ENCODE results near the gene APOBEC3A. TPM values are rescaled to one million over a fixed set of nuclear protein-coding genes. Genes with fewer than 3 reads are reported as not detected.
A peak's percentile ranks its signal among the peaks of the same experiment; 100 is the strongest.

APOBEC3A gene
- total and polyA plus RNA-seq, 2 of the 8 experiments (the other 6 are each of a cell fraction or from before 2014, with no cell fraction given), result not detected

GRCh38 chr22:38927033-38927781 lies 30.2 kb upstream of the APOBEC3A start:
- no peak overlapping the region for H2BK12ac ChIP-seq (ENCODE audit: low read depth, low read length)
- no peak overlapping the region for H3K9ac ChIP-seq (replicated peaks in 1 of 4; ENCODE audit: extremely low read depth in 1 of 4, low read depth in 3 of 4, low read length in 3 of 4)
- H2AFZ ChIP-seq (ENCODE audit: low read length), result peak overlapping the region; percentile 92
- peak overlapping the region; percentile 78; the same call in 1 of the 2 replicates for H3K18ac ChIP-seq (ENCODE audit: extremely low read depth, low read length)
- H3K56ac ChIP-seq (replicated peaks; ENCODE audit: insufficient read length, low read depth, low read length), result no peak overlapping the region
- no peak overlapping the region for H3K4ac ChIP-seq (replicated peaks; ENCODE audit: insufficient read length, low read depth, low read length)
- H3K27ac ChIP-seq (ENCODE audit: low read depth, low read length), result no peak overlapping the region
- DNase-seq (ENCODE audit: low read depth in 1 of 2, low spot score in 2 of 2), result peak; percentile 57 to 86
- ChIA-PET CTCF (ENCODE audit: partially characterized antibody) (interaction anchor here (0.5 to 3.0 kb wide), 25 partner anchors 8 to 264 kb away, joined by 3 to 15 read pairs (median 4); no protein-coding TSS in a partner anchor), POLR2A (ENCODE audit: partially characterized antibody) (no interaction called here)
- WGBS, 2 experiments (ENCODE audit: extremely low coverage in 1 of 2, insufficient coverage in 1 of 2, insufficient read length in 1 of 2, insufficient replicate concordance in 2 of 2, low coverage in 1 of 2, low lambda C conversion rate in 2 of 2, missing lambda C conversion rate in 1 of 2), result 21% methylated on average over 25 of the region's 39 CpGs; no CpG with 5 or more reads in 1 of the 2 experiments
- H3K79me2 ChIP-seq (ENCODE audit: control insufficient read depth in 1 of 2, insufficient read depth in 2 of 2, low read length in 2 of 2), result no peaks in the 10 kb centered on the region
- H3K4me2 ChIP-seq (ENCODE audit: insufficient read depth in 1 of 2, low read depth in 2 of 2, low read length in 2 of 2), result peak overlapping the region; percentile 45 to 64
- H3K27me3 ChIP-seq (replicated peaks in 1 of 4; ENCODE audit: control insufficient read depth in 3 of 4, extremely low read depth in 1 of 4, insufficient read depth in 3 of 4, low read length in 3 of 4), result no peaks in the 10 kb centered on the region
- H2BK20ac ChIP-seq (ENCODE audit: low read length), result no peak overlapping the region; the same call in 1 of the 2 replicates
- H3K36me3 ChIP-seq (ENCODE audit: control insufficient read depth in 2 of 4, insufficient read depth in 4 of 4, low read length in 3 of 4), result no peaks in the 10 kb centered on the region
- peaks cover 0 to 5% (median 3%) of the 10 kb centered on the region in 4 experiments; a peak in 4 of 7 replicates for H3K4me1 ChIP-seq (replicated peaks in 1 of 4; ENCODE audit: control insufficient read depth in 3 of 4, insufficient read depth in 4 of 4, low read length in 3 of 4)
- no peak overlapping the region for H4K91ac ChIP-seq (replicated peaks; ENCODE audit: insufficient read length, low read length)
- no peak overlapping the region for H2AK5ac ChIP-seq (ENCODE audit: low read depth, low read length)
- H2BK5ac ChIP-seq (ENCODE audit: low read depth, low read length), result peak overlapping the region; percentile 78; the same call in 1 of the 2 replicates
- no peaks in the 10 kb centered on the region for H3K9me3 ChIP-seq (ENCODE audit: insufficient read depth in 2 of 2, low read depth in 1 of 2, low read length in 1 of 2)
- no peak for FAIRE-seq
- H2BK120ac ChIP-seq (replicated peaks; ENCODE audit: low read depth, low read length), result no peak overlapping the region
- peak overlapping the region; percentile 12 to 45 (median 18); a peak in 5 of 8 replicates for H3K4me3 ChIP-seq (ENCODE audit: extremely low read depth in 1 of 4, insufficient read depth in 2 of 4, low read depth in 3 of 4, low read length in 4 of 4)
- H3K79me1 ChIP-seq (ENCODE audit: low read depth, low read length), result no peaks in the 10 kb centered on the region
- H3K23me2 ChIP-seq (ENCODE audit: low read depth, low read length), result peaks cover 7% of the 10 kb centered on the region; the same call in 1 of the 2 replicates
- no peak overlapping the region for H4K8ac ChIP-seq (ENCODE audit: extremely low read depth, insufficient read depth, low read length)
- H2BK15ac ChIP-seq (ENCODE audit: low read length), result 0 out of 2 replicates have a peak overlapping the region, but pooled peaks have one; percentile 61
- no peak overlapping the region for H3K14ac ChIP-seq (ENCODE audit: insufficient read length)
- H4K5ac ChIP-seq (ENCODE audit: insufficient read length, low read depth, low read length), result no peak overlapping the region
- H3K23ac ChIP-seq (ENCODE audit: insufficient read length), result no peak overlapping the region
- H4K20me1 ChIP-seq (replicated peaks in 1 of 2; ENCODE audit: control insufficient read depth in 1 of 2, insufficient read depth in 2 of 2, low read length in 2 of 2), result no peaks in the 10 kb centered on the region
- TF ChIP-seq POLR2A (IDR thresholded peaks at IDR 0.05; ENCODE audit: control extremely low read depth in 1 of 2, low read depth in 2 of 2, low read length in 2 of 2) (no peak), KDM5A (IDR thresholded peaks at IDR 0.05; ENCODE audit: low read length) (no peak), CTCF (IDR thresholded peaks at IDR 0.05; ENCODE audit: control extremely low read depth in 1 of 3, insufficient read depth in 1 of 3, low read depth in 1 of 3, low read length in 3 of 3) (peak; percentile 81 to 87 (median 85))
